Trophoblast cell (in vitro differentiated cells and primary cell): ENCODE data around the gene SMURF1.

ENCODE experiments used
- DNase-seq, 2 donors: peaks; one replicate each; pipeline ENCODE4 v3.0.0-alpha.2; 2016
- H2AFZ ChIP-seq: 2 replicates; pipeline ENCODE4 v1.6.1; 2013; ENCODE audit warnings: low read length, moderate library complexity, mild to moderate bottlenecking; ENCODE audit not compliant: insufficient read depth, poor library complexity
- H2AK5ac ChIP-seq: 2 replicates; pipeline ENCODE4 v1.6.1; 2013; ENCODE audit warnings: mild to moderate bottlenecking, low read length
- H2BK120ac ChIP-seq: 2 replicates; pipeline ENCODE4 v1.6.1; 2013; ENCODE audit warnings: low read length, mild to moderate bottlenecking, moderate library complexity; ENCODE audit not compliant: insufficient read depth, poor library complexity
- H2BK12ac ChIP-seq: 2 replicates; pipeline ENCODE4 v1.6.1; 2013; ENCODE audit warnings: mild to moderate bottlenecking, low read length, moderate library complexity
- H2BK5ac ChIP-seq: 2 replicates; pipeline ENCODE4 v1.6.1; 2013; ENCODE audit warnings: low read length, low read depth, moderate library complexity, mild to moderate bottlenecking; ENCODE audit not compliant: poor library complexity
- H3K14ac ChIP-seq: 2 replicates; pipeline ENCODE4 v1.6.1; 2013; ENCODE audit warnings: mild to moderate bottlenecking, low read length
- H3K18ac ChIP-seq: 2 replicates; pipeline ENCODE4 v1.6.1; 2013; ENCODE audit warnings: mild to moderate bottlenecking, low read length
- H3K23ac ChIP-seq: 2 replicates; pipeline ENCODE4 v1.6.1; 2013; ENCODE audit warnings: low read length
- H3K27ac ChIP-seq: 2 replicates; pipeline ENCODE4 v1.5.1; 2013; ENCODE audit warnings: low read depth, mild to moderate bottlenecking, inconsistent platforms, low read length, moderate library complexity
- H3K27me3 ChIP-seq: 2 replicates; pipeline ENCODE4 v1.6.1; 2013; ENCODE audit warnings: inconsistent platforms, mild to moderate bottlenecking, low read length, moderate library complexity; ENCODE audit not compliant: insufficient read depth
- H3K36me3 ChIP-seq, 2 experiments: 1 replicate in 1 of 2; 2 replicates in 1 of 2; pipeline ENCODE4 v1.6.1; 2013; ENCODE audit warnings: low read length in 2 of 2, mild to moderate bottlenecking in 2 of 2, moderate library complexity in 1 of 2; ENCODE audit not compliant: insufficient read depth in 2 of 2, control insufficient read depth in 1 of 2
- H3K4ac ChIP-seq: 2 replicates; pipeline ENCODE4 v1.6.1; 2013; ENCODE audit warnings: low read depth, mild to moderate bottlenecking, low read length, moderate library complexity
- H3K4me1 ChIP-seq, 2 experiments: 1 replicate in 1 of 2; 2 replicates in 1 of 2; pipeline ENCODE4 v1.6.1; 2013; ENCODE audit warnings: low read length in 2 of 2, mild to moderate bottlenecking in 2 of 2, moderate library complexity in 1 of 2; ENCODE audit not compliant: insufficient read depth in 2 of 2, control insufficient read depth in 1 of 2
- H3K4me2 ChIP-seq: 2 replicates; pipeline ENCODE4 v1.6.1; 2013; ENCODE audit warnings: inconsistent platforms, mild to moderate bottlenecking, low read length, moderate library complexity
- H3K4me3 ChIP-seq: 2 replicates; pipeline ENCODE4 v1.5.1; 2013; ENCODE audit warnings: mild to moderate bottlenecking, low read depth, low read length, inconsistent platforms
- H3K79me1 ChIP-seq: one replicate; pipeline ENCODE4 v1.6.1; 2013; ENCODE audit warnings: low read length
- H3K79me2 ChIP-seq: 2 replicates; pipeline ENCODE4 v1.6.1; 2013; ENCODE audit warnings: low read length, mild to moderate bottlenecking; ENCODE audit not compliant: control insufficient read depth, insufficient read depth, poor library complexity
- H3K9ac ChIP-seq: 2 replicates; pipeline ENCODE4 v1.6.1; 2013; ENCODE audit warnings: mild to moderate bottlenecking, low read length
- H3K9me3 ChIP-seq: 2 replicates; pipeline ENCODE4 v1.6.1; 2013; ENCODE audit warnings: low read depth, mild to moderate bottlenecking, control low read depth, inconsistent platforms, low read length; ENCODE audit not compliant: insufficient read depth
- H4K12ac ChIP-seq: 2 replicates; pipeline ENCODE4 v1.6.1; 2013; ENCODE audit warnings: low read depth, mild to moderate bottlenecking, low read length, moderate library complexity
- H4K8ac ChIP-seq: 2 replicates; pipeline ENCODE4 v1.6.1; 2013; ENCODE audit warnings: low read depth, mild to moderate bottlenecking, low read length, moderate library complexity
- H4K91ac ChIP-seq: one replicate; pipeline ENCODE4 v1.6.1; 2013; ENCODE audit warnings: low read depth, mild to moderate bottlenecking, low read length, moderate library complexity
- WGBS: extraction: QIAGEN DNeasy Blood & Tissue Kit; methylation state at CpG from one replicate; pipeline ENCODE4 v1.1.7; 2013; ENCODE audit warnings: missing lambda C conversion rate; ENCODE audit not compliant: insufficient read length, insufficient coverage; ENCODE audit errors: extremely low coverage; 5-methylcytosine and 5-hydroxymethylcytosine counted together

Gene SMURF1

DNA sequence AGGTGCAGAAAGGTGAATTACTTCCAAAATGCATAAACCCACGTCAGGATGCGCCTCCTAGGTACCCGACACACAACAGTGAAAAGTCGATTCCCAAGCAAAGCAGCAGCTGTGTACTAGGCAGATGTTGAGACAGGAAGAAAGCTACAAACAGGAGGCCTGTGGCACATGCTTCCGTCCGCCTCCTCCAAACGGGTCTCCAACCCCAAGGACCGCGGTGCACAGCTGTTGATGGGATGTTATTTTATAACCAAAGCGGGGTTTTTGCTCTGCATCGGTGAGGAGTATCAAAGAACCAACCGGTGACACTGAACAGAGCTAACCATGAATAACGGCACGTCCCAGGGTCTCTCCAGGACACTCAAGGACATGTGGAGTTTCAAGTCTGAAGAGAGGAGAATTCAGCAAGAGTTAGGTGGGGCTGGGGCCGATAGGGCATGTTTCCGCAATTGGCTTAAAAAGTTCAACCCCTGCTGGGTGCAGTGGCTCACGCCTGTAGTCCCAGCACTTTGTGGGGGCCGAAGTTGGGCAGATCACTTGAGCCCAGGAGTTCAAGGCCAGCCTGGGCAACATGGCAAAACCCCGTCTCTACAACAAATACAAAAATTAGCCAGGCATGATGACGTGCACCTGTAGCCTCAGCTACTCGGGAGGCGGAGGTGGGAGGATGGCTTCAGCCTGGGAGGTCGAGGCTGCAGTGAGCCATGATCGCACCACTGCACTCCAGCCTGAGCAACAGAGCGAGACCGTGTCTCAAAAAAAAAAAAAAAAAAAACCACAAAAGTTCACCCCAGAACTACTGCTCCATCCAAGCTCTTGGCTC is 108.0 kb downstream of the SMURF1 start:
- no peak overlapping the region for H4K12ac ChIP-seq
- no peaks in the 10 kb centered on the region for H3K79me1 ChIP-seq
- H3K9me3 ChIP-seq: no peaks in the 10 kb centered on the region
- no peaks in the 10 kb centered on the region for H3K27me3 ChIP-seq
- H3K4me3 ChIP-seq: no peak overlapping the region
- peaks cover 82 to 85% of the 10 kb centered on the region in 2 experiments for H3K36me3 ChIP-seq
- no CpG with 5 or more reads among the region's 26 CpGs for WGBS
- H2BK120ac ChIP-seq: no peak overlapping the region
- DNase-seq: no peak
- H3K18ac ChIP-seq: no peak overlapping the region
- H3K79me2 ChIP-seq: peaks cover 2% of the 10 kb centered on the region
- no peak overlapping the region for H3K23ac ChIP-seq
- no peak overlapping the region for H4K91ac ChIP-seq
- H2AK5ac ChIP-seq: no peak overlapping the region
- H2BK12ac ChIP-seq: no peak overlapping the region
- H4K8ac ChIP-seq: no peak overlapping the region
- H3K9ac ChIP-seq: no peak overlapping the region
- no peak overlapping the region for H3K4ac ChIP-seq
- no peaks in the 10 kb centered on the region for H3K4me1 ChIP-seq
- no peak overlapping the region for H3K14ac ChIP-seq
- no peak overlapping the region for H2BK5ac ChIP-seq
- no peak overlapping the region for H3K4me2 ChIP-seq
- no peak overlapping the region for H2AFZ ChIP-seq
- H3K27ac ChIP-seq: no peak overlapping the region

DNA sequence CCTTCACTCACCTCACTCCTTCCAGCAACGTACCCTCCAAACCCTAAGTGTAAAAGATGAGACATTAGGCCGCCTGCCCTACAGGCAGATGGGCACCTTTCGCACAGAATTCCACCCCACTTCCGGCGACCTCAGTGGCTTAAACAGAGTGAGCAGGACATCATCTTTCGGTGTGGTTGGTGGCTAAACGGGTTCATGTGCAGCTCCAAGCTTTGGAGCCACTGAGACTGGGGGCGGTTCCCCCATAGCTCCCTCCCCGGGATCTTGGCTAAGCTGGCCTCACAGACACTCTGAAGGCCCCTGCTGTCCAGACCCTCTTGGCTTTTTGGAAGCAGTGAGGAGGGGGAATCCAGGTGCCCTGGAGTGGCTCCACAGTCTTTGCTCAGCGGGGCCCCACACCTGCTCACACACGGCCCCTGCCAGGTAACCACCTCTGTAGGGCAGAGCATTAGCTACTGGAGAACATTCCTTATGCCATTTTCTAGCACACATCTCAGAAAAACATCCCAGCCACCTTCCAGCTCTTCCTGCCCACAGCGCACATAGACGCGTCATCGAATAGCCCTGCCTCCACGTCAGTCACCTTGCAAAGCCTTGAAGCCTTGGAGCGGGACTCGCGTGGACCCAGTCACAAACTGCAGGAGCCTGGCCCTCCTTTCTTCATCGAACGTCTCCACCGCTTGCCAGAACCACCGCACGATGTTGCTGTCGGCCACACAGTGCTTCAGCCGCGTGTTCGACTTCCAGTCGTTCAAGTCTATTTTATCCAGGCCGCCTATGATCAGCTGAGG is 108.8 kb downstream of the SMURF1 start:
- no peak overlapping the region for H4K12ac ChIP-seq
- no peak overlapping the region for H4K8ac ChIP-seq
- WGBS: no CpG with 5 or more reads among the region's 30 CpGs
- H2BK120ac ChIP-seq: no peak overlapping the region
- H3K79me2 ChIP-seq: no peaks in the 10 kb centered on the region
- no peak overlapping the region for H2BK5ac ChIP-seq
- no peaks in the 10 kb centered on the region for H3K4me1 ChIP-seq
- H3K23ac ChIP-seq: no peak overlapping the region
- no peaks in the 10 kb centered on the region for H3K27me3 ChIP-seq
- H3K9me3 ChIP-seq: no peaks in the 10 kb centered on the region
- H3K4ac ChIP-seq: no peak overlapping the region
- no peak overlapping the region for H3K27ac ChIP-seq
- no peak overlapping the region for H3K4me2 ChIP-seq
- H2BK12ac ChIP-seq: no peak overlapping the region
- H2AK5ac ChIP-seq: no peak overlapping the region
- H3K36me3 ChIP-seq: peaks cover 81 to 87% of the 10 kb centered on the region in 2 experiments
- H3K14ac ChIP-seq: no peak overlapping the region
- H3K9ac ChIP-seq: no peak overlapping the region
- H3K79me1 ChIP-seq: no peaks in the 10 kb centered on the region
- H4K91ac ChIP-seq: no peak overlapping the region
- H2AFZ ChIP-seq: no peak overlapping the region
- DNase-seq: no peak
- H3K4me3 ChIP-seq: no peak overlapping the region
- no peak overlapping the region for H3K18ac ChIP-seq

DNA sequence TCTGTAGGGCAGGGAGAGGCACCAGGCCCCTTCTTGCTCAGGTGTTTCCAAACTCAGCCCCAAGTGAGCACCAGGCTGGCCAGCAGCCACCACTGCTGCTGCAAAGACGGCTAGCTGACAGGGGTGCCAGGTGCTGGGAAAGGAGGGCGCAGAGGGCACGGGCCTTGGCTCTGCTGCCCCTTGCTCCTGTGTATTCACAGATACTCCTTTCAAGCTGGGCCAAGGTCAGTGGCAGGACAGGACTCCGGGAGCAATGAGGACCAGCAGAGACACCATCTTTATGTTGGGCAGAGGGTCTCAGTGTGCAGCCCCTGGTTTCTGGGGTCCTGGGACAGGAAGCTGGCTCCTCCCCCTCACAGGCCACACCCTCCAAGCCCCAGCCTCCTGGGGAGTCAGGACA is 110.1 kb downstream of the SMURF1 start:
- Histone ChIP-seq H3K79me1 (no peaks in the 10 kb centered on the region), H4K12ac (no peak overlapping the region), H4K91ac (no peak overlapping the region), H3K36me3 (peaks cover 82 to 91% of the 10 kb centered on the region in 2 experiments), H3K14ac (no peak overlapping the region), H3K4me3 (no peak overlapping the region), H3K27me3 (no peaks in the 10 kb centered on the region), H3K9ac (no peak overlapping the region), H3K27ac (no peak overlapping the region), H2BK12ac (no peak overlapping the region), H3K79me2 (no peaks in the 10 kb centered on the region), H3K4ac (no peak overlapping the region), H2AFZ (no peak overlapping the region), H3K9me3 (no peaks in the 10 kb centered on the region), H2BK5ac (no peak overlapping the region), H2BK120ac (no peak overlapping the region), H3K18ac (peak overlapping the region; percentile 7), H2AK5ac (no peak overlapping the region), H3K23ac (no peak overlapping the region), H3K4me2 (no peak overlapping the region), H3K4me1 (no peaks in the 10 kb centered on the region), H4K8ac (no peak overlapping the region)
- whole genome bisulfite sequencing: no CpG with 5 or more reads among the region's 4 CpGs
- DNase-seq: no peak

DNA sequence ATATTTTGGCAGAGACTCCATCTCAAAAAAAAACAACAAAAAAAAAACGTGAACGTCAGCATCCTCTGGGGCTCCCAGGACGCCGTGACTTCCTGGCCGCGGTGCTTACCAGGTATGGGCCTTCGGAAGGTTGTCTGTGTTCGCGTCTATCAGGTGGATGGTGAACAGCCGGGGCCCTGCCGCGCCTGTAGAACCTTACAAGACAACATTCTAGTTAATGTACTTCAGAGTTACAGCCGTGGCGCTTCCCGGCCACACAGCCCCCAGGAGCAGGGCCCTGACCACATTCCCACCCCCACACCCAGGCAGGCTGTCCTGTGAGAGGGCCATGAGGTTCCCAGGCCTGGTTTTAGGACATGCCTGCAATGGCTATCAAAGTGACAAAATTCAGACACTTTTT is 111.0 kb downstream of the SMURF1 start:
- H2BK120ac ChIP-seq: no peak overlapping the region
- no peak overlapping the region for H3K18ac ChIP-seq
- H3K79me2 ChIP-seq: no peaks in the 10 kb centered on the region
- no peak overlapping the region for H2AK5ac ChIP-seq
- no peak overlapping the region for H2BK5ac ChIP-seq
- H3K4me2 ChIP-seq: no peak overlapping the region
- peaks cover 82 to 91% of the 10 kb centered on the region in 2 experiments for H3K36me3 ChIP-seq
- no peak overlapping the region for H2BK12ac ChIP-seq
- H4K91ac ChIP-seq: no peak overlapping the region
- H3K9me3 ChIP-seq: no peaks in the 10 kb centered on the region
- WGBS: no CpG with 5 or more reads among the region's 15 CpGs
- no peak overlapping the region for H3K27ac ChIP-seq
- H3K23ac ChIP-seq: no peak overlapping the region
- no peak overlapping the region for H3K14ac ChIP-seq
- DNase-seq: no peak
- H3K79me1 ChIP-seq: no peaks in the 10 kb centered on the region
- no peaks in the 10 kb centered on the region for H3K27me3 ChIP-seq
- no peak overlapping the region for H3K9ac ChIP-seq
- no peaks in the 10 kb centered on the region for H3K4me1 ChIP-seq
- no peak overlapping the region for H3K4ac ChIP-seq
- H4K12ac ChIP-seq: no peak overlapping the region
- H4K8ac ChIP-seq: no peak overlapping the region
- no peak overlapping the region for H3K4me3 ChIP-seq
- no peak overlapping the region for H2AFZ ChIP-seq
